Measurements from ENCODE around the gene EHD1. TPM values are rescaled to one million over a fixed set of nuclear protein-coding genes. Genes with fewer than 3 reads are reported as not detected.

Gene EHD1
- total RNA-seq, 4 donors from 2014 or later, result 37.2 to 108 (median 46.4) TPM

DNA sequence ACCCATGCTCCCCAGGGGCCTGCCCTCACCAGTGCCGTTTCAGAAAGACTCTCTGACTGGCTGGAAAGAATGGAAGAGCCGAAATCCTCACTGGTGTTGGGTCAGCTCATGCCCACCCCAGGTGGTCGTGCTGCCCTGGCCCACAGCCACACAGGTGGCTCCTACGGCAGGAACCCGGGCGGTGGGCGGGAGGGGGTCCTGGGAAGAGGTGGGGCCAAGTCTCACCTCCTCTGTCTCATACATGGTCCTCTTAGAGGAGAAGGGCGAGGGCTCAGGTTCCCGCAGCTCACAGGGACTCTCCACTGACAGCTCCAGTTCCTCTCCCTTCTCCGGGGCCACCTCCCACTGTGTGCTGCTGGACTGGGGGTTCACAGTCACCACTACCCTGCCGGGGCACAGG lies 30.3 kb upstream of the EHD1 start:
- TF ChIP-seq, protein P1, sequence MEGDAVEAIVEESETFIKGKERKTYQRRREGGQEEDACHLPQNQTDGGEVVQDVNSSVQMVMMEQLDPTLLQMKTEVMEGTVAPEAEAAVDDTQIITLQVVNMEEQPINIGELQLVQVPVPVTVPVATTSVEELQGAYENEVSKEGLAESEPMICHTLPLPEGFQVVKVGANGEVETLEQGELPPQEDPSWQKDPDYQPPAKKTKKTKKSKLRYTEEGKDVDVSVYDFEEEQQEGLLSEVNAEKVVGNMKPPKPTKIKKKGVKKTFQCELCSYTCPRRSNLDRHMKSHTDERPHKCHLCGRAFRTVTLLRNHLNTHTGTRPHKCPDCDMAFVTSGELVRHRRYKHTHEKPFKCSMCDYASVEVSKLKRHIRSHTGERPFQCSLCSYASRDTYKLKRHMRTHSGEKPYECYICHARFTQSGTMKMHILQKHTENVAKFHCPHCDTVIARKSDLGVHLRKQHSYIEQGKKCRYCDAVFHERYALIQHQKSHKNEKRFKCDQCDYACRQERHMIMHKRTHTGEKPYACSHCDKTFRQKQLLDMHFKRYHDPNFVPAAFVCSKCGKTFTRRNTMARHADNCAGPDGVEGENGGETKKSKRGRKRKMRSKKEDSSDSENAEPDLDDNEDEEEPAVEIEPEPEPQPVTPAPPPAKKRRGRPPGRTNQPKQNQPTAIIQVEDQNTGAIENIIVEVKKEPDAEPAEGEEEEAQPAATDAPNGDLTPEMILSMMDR (IDR thresholded peaks at IDR 0.05; ENCODE audit: low read depth), result no peak

DNA sequence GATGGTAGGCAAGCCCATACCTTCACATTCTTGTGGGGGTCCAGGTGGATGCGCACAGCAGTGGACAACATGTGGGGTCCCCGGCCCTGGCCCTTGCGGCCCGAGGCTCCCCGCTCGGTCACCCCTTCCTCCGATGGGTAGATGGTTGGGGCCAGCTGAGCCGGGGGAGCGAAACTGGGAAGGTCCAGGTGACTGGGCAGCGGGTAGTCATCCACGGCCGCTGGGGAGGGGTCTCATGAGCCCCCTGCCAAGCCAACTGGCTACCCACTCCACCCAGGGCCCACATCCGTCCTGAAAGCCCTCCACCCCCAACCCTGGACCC lies 27.9 kb upstream of the EHD1 start:
- TF ChIP-seq, protein P1 (IDR thresholded peaks at IDR 0.05; ENCODE audit: low read depth), result no peak

DNA sequence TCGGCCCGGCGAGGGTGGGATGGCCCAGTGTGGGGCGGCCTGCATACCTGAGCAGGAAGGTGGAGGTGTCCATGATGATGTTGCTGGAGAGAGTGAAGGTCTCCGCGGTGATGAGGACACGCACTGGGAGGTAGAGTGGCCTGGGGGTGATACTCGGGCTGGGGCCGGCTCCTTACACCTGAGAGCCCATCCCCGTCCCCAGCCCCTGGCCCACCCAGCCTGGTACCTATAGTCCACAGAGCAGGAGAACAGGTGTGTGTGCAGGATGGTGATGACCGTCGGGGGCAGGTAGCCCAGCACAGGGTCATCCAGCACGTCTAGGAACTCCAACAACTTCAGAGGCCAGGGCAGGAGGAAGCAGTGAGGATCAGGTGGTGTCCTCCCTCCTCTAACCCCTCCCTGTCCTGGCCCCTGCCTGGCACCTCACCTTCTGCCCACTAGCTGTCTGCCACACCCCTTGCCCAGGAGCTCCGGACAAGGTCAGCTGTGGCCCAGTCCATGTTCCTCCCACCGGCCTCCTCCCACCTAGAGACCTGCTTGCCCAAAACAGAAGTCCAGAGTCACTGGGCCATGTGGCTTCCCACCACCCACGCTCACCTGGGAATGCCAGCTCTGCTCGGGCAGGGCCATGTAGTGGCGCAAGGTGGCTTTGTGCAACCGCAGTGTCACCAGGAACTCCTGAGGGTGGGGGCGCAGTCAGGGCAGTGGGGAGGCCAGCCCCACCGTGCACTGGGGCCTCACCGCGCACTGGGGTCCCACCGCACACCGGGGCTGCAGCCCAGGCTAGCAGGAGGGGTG lies 27.3 kb upstream of the EHD1 start:
- TF ChIP-seq, protein P1 (IDR thresholded peaks at IDR 0.05; ENCODE audit: low read depth), result no peak

DNA sequence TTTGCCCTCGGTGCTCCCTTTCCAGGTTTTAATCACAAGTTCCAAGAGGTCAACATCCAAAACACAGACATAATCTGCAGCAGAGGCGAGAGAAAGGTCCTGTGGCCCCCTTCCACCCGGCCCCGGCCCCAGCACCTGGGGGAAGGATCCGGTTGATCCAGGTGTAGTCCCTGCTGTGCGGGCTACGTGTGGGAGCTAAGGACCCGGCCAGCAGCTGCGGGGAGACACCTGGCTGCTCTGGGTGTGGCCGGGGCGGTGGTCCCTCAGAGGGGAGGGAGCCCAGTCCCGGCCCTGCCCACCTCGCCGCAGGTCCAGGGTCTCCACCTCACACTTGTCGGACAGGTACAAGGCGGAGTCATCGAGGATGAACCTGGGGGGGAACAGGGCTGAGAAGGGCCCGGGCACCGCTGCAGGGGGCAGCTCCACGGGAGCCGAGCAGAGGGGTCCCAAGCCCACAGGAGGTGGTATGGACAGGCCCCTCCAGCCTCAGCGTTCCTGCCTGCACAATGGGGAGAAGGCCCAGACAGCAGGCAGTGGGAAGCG lies 24.9 kb upstream of the EHD1 start:
- TF ChIP-seq, protein P1 (IDR thresholded peaks at IDR 0.05; ENCODE audit: low read depth), result no peak

DNA sequence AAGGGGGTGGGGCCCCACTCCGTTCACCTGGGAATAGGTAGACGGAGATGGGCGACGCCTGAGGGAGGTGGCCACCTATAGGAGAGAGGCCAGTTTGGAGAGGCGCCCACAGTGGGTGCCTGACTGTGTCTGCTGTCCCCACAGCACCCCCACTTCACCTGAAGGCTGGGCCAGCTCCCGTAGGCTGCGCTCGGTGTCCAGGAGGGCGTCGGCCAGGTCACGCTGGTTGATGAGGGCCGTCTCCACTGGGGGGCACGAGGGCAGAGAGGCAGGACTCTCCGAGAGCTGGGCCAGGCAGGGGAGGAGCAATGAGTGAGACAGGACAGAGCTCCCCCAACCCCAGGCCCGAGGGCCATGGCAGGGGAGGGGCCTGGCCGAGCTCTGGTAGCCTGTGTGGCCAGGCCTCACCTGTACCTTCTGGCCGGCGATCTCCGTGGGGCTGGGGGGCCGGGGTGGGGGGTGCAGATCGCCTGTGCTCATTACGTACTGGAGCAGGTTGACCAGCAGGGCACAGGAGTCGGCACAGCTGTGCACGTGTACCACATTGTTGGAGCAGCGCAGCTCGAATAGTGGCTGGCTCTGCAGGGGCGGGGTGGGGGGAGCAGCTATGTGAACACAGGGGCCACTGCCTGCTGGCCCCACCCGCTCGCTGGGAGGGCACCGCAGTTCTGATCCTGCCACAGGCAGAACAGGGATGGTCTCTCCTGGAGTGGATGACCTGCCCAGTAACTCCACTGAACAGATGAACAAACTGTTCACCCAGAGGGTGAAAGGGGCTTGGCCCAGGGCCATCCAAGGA lies 23.9 kb upstream of the EHD1 start:
- TF ChIP-seq, protein P1 (IDR thresholded peaks at IDR 0.05; ENCODE audit: low read depth), result no peak

DNA sequence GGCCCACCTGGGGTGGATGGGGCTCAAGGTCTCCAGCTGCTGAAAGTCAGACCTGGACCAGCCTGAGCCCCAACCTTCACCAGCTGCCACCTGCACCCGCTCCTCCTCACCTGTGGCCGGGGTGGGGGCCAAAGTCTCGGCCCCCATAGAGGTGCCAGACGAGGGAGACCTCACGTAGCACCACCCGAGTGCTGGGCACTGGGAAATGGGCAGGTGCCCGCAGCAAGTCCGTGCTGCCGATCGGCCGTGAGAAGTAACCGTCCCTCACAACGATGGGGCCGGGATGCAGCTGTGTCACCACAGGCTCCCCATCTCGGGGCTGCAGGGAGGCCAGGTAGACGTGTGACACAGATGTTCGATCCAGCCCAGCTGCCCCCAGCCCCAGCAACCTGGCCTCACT lies 22.4 kb upstream of the EHD1 start:
- TF ChIP-seq, protein P1 (IDR thresholded peaks at IDR 0.05; ENCODE audit: low read depth), result no peak

DNA sequence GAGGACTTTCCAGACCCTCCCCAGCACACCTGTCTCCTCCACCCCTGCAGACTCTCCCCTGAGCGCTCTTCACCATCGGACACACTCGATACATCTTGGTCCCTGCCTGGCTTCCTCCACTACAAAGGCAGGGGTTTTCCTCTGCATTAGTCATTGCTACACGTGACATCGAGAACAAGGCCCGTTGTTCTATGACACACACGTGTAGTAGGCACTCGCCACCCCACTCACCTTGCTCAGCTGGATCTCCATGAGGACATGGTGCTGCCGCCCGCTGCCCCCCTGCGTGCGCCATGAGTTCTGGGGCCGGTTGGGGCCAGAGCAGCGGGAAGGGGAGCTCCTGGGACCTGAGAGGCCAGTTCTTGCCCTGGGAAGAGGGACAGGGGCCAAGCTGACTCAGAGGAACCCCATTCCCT lies 21.9 kb upstream of the EHD1 start:
- TF ChIP-seq, protein P1 (IDR thresholded peaks at IDR 0.05; ENCODE audit: low read depth), result no peak
